SU-DHL-6 (cell line): ENCODE results near the gene PODXL2.

Experiments used
- H2AFZ ChIP-seq: fragments of 200-600 bp; sonication (generic); 2 replicates; pipeline ENCODE4 v1.6.1; 2014; ENCODE audit warnings: low read depth, mild to moderate bottlenecking, moderate library complexity, mixed read lengths, antibody characterized with exemption, low read length; ENCODE audit not compliant: severe bottlenecking
- H3F3A ChIP-seq: fragments of 200-600 bp; shearing (Covaris generic); 2 replicates; pipeline ENCODE4 v1.6.0; 2016; ENCODE audit warnings: antibody characterized with exemption, mild to moderate bottlenecking; ENCODE audit not compliant: insufficient read depth
- H3K27ac ChIP-seq: fragments of 200-600 bp; sonication (generic); 2 replicates; pipeline ENCODE4 v1.5.1; 2016; ENCODE audit warnings: low read depth, mild to moderate bottlenecking, low read length, moderate library complexity, mixed read lengths
- H3K27me3 ChIP-seq: fragments of 200-600 bp; sonication (generic), shearing (Covaris generic); 2 replicates; pipeline ENCODE4 v1.6.0; 2014; ENCODE audit warnings: mild to moderate bottlenecking, low read length
- H3K36me3 ChIP-seq: fragments of 200-600 bp; sonication (generic); 2 replicates; pipeline ENCODE4 v1.6.1; 2014; ENCODE audit warnings: mild to moderate bottlenecking, low read length, mixed read lengths
- H3K4me2 ChIP-seq: fragments of 300-600, 200-600 bp; shearing (Covaris generic), sonication (generic); 2 replicates; pipeline ENCODE4 v1.6.0; 2014; ENCODE audit warnings: low read length, low read depth, mild to moderate bottlenecking; ENCODE audit not compliant: poor library complexity, severe bottlenecking
- H3K4me3 ChIP-seq: fragments of 200-600 bp; sonication (generic); 2 replicates; pipeline ENCODE4 v1.5.1; 2014; ENCODE audit warnings: antibody characterized with exemption, low read length, mild to moderate bottlenecking, mixed read lengths; ENCODE audit not compliant: insufficient read depth, poor library complexity, severe bottlenecking
- H3K79me2 ChIP-seq: fragments of 200-600 bp; sonication (generic); 2 replicates; pipeline ENCODE4 v1.6.1; 2014; ENCODE audit warnings: mild to moderate bottlenecking, low read length, moderate library complexity; ENCODE audit not compliant: insufficient read depth
- H3K9ac ChIP-seq: fragments of 200-600 bp; sonication (generic); 2 replicates; pipeline ENCODE4 v1.7.0; 2014; ENCODE audit warnings: mild to moderate bottlenecking, low read length
- H3K9me2 ChIP-seq: fragments of 200-600 bp; sonication (generic); replicated peaks from 2 replicates; pipeline ENCODE4 v1.6.1; 2014; ENCODE audit warnings: low read length; ENCODE audit not compliant: insufficient read depth
- H3K9me3 ChIP-seq: fragments of 200-600 bp; sonication (generic); 2 replicates; pipeline ENCODE4 v1.6.1; 2014; ENCODE audit warnings: low read length, mixed read lengths; ENCODE audit not compliant: insufficient read depth
- H4K20me1 ChIP-seq: fragments of 200-600 bp; sonication (generic); 2 replicates; pipeline ENCODE4 v1.6.1; 2014; ENCODE audit warnings: low read depth, mild to moderate bottlenecking, antibody characterized with exemption, low read length, moderate library complexity, mixed read lengths
- EZH2phosphoT487 ChIP-seq: fragments of 200-600 bp; sonication (generic), shearing (Covaris generic); conservative IDR thresholded peaks from 2 replicates; pipeline ENCODE4 v1.6.1; 2018; ENCODE audit warnings: mild to moderate bottlenecking, antibody characterized with exemption, low read length, moderate library complexity, mixed read lengths
- TF ChIP-seq, protein P1 (sequence below): fragments of 200-600 bp; sonication (generic); IDR thresholded peaks from one replicate; pipeline ENCODE4 v1.5.1; 2017; ENCODE audit warnings: antibody characterized with exemption, mild to moderate bottlenecking, low read length, moderate library complexity; ENCODE audit not compliant: insufficient read depth, poor library complexity, severe bottlenecking

Gene PODXL2

DNA sequence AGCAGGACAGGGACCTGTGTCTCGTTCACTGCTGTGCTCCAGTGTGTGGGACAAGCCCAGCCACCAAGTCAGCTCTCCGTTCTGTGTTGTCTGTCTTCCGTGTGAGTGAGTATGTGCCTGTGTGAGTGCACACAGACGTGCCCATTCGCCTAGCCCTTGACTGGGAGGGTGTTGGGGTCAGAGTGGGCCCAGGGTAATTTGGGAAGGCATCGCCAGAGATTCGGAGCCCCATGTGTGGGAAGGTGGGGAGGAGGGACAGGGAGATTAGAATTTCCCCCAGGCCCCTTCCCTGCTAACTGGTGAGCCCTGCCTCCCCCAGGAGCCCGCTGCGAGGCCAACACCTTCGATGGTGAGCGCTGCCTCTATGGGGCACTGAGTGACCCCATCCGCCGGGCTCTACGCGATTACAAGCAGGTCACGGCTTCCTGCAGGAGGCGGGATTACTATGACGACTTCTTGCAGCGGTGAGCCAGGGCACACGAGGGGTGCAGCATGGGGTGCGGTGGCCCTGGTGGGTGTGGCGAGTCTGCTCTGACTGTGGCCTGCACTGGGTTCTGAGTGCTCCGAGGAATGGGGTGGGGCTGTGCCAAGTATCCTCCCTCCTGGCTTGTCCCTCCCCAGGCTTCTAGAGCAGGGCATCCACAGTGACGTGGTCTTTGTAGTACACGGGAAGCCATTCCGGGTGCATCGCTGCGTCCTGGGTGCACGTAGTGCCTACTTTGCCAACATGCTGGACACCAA is 46.8 kb downstream of the PODXL2 start:
- Histone ChIP-seq H3K4me3 (no peak overlapping the region), H4K20me1 (no peaks in the 10 kb centered on the region), H3K27ac (no peak overlapping the region), H3K9me3 (no peaks in the 10 kb centered on the region), H3K9me2 (no peaks in the 10 kb centered on the region), H2AFZ (no peak overlapping the region), H3K9ac (no peak overlapping the region), H3K36me3 (no peaks in the 10 kb centered on the region), H3K4me2 (no peak overlapping the region), H3K27me3 (no peaks in the 10 kb centered on the region), H3F3A (no peaks in the 10 kb centered on the region), H3K79me2 (no peaks in the 10 kb centered on the region)
- TF ChIP-seq, protein P1, sequence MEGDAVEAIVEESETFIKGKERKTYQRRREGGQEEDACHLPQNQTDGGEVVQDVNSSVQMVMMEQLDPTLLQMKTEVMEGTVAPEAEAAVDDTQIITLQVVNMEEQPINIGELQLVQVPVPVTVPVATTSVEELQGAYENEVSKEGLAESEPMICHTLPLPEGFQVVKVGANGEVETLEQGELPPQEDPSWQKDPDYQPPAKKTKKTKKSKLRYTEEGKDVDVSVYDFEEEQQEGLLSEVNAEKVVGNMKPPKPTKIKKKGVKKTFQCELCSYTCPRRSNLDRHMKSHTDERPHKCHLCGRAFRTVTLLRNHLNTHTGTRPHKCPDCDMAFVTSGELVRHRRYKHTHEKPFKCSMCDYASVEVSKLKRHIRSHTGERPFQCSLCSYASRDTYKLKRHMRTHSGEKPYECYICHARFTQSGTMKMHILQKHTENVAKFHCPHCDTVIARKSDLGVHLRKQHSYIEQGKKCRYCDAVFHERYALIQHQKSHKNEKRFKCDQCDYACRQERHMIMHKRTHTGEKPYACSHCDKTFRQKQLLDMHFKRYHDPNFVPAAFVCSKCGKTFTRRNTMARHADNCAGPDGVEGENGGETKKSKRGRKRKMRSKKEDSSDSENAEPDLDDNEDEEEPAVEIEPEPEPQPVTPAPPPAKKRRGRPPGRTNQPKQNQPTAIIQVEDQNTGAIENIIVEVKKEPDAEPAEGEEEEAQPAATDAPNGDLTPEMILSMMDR: no peak
- no peak for TF ChIP-seq EZH2phosphoT487

DNA sequence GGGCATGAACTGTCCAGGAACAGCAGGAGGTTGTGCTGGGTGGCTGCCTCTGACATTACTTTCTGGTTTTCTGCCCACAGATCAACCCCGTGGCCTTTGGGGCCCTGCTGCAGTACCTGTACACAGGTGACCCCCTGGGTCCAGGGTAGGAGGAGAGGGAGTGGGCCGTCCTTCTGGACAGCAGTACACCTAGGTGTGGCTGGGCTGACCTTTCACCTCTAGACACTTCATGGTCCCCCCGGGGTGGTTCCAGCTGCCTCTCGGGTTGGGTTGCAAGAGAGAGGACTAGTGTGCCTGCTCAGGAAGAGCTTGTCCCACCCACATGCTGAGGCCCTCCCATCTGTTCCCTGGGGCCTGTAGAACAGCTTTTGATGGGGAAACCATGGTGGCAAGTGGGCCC is 47.5 kb downstream of the PODXL2 start:
- no peak overlapping the region for H3K4me2 ChIP-seq

DNA sequence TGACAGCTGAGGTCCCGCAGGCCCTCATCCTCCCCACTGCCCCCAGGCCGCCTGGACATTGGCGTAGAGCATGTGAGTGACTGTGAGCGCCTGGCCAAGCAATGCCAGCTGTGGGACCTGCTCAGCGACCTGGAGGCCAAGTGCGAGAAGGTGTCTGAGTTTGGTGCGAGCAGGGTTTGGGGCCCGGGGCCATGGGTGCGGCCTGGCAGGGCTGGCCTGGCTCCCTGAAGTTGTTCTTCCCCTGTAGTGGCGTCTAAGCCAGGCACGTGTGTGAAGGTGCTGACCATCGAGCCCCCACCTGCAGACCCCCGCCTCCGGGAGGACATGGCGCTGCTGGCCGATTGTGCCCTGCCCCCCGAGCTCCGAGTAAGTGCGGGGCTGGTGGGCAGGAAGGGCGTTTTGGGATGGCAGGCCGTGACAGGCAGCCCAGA is 48.0 kb downstream of the PODXL2 start:
- Histone ChIP-seq H3F3A (no peaks in the 10 kb centered on the region), H3K4me2 (no peak overlapping the region), H3K4me3 (no peak overlapping the region), H3K27ac (no peak overlapping the region), H4K20me1 (no peaks in the 10 kb centered on the region), H3K9me2 (no peaks in the 10 kb centered on the region), H2AFZ (no peak overlapping the region), H3K27me3 (no peaks in the 10 kb centered on the region), H3K9me3 (no peaks in the 10 kb centered on the region), H3K9ac (no peak overlapping the region), H3K36me3 (no peaks in the 10 kb centered on the region), H3K79me2 (no peaks in the 10 kb centered on the region)
- TF ChIP-seq, protein P1: no peak
- TF ChIP-seq EZH2phosphoT487: no peak

More for the DNA sequence above, 47.5 kb downstream of the PODXL2 start:
- no peak overlapping the region for H3K4me3 ChIP-seq
- TF ChIP-seq, protein P1: no peak
- TF ChIP-seq EZH2phosphoT487: no peak
- no peaks in the 10 kb centered on the region for H3K79me2 ChIP-seq
- no peak overlapping the region for H3K9ac ChIP-seq
- H4K20me1 ChIP-seq: no peaks in the 10 kb centered on the region
- no peaks in the 10 kb centered on the region for H3K9me2 ChIP-seq
- H3K27me3 ChIP-seq: no peaks in the 10 kb centered on the region
- H3K9me3 ChIP-seq: no peaks in the 10 kb centered on the region
- H2AFZ ChIP-seq: no peak overlapping the region
- no peak overlapping the region for H3K27ac ChIP-seq
- H3F3A ChIP-seq: no peaks in the 10 kb centered on the region
- no peaks in the 10 kb centered on the region for H3K36me3 ChIP-seq
